Endothelial cell of umbilical vein (primary cell): ENCODE data around the gene FOXD2. TPM values are rescaled to one million over a fixed set of nuclear protein-coding genes. Genes with fewer than 3 reads are reported as not detected.

Experiments used
- BruUV-seq: library from RNA; stranded (reverse); fragments of 400-500 nt; replicated peaks from 2 replicates; lab custom pipeline; 2021; lab: Mats Ljungman, UMichigan
- CTCF ChIA-PET: fragments of 300-600, 350-600 bp; sonication (Branson Sonifier 250); formaldehyde crosslinking; loops from one replicate; lab custom pipeline; 2021; ENCODE audit warnings: antibody characterized with exemption, inconsistent platforms; lab: Charles Lee
- POLR2A ChIA-PET: fragments of 300-600, 350-600 bp; sonication (Branson Sonifier 250); formaldehyde crosslinking; loops from one replicate; lab custom pipeline; 2021; ENCODE audit warnings: antibody characterized with exemption, inconsistent platforms; lab: Charles Lee
- DNase-seq: peaks from one replicate; pipeline ENCODE4 v3.0.0-alpha.2; 2011; ENCODE audit warnings: low read depth, low spot score
- FAIRE-seq: peaks from 2 replicates; lab custom pipeline; 2011; peaks lifted over from hg19 to GRCh38; lab: Jason Lieb, UNC
- H2AFZ ChIP-seq: 2 replicates; pipeline ENCODE4 v1.6.0; 2012; ENCODE audit warnings: low read depth, low read length, control low read depth, inconsistent platforms
- H3K27ac ChIP-seq: 2 replicates; pipeline ENCODE4 v1.5.1; 2011; ENCODE audit warnings: low read depth, mild to moderate bottlenecking, control low read depth, low read length, moderate library complexity; ENCODE audit not compliant: insufficient read depth
- H3K27me3 ChIP-seq, 2 experiments: 2 replicates each; pipeline versions ENCODE4 v1.6.0 to v1.6.1; 2011; ENCODE audit warnings: low read length in 2 of 2, mixed read lengths in 1 of 2; ENCODE audit not compliant: control insufficient read depth in 2 of 2, insufficient read depth in 2 of 2
- H3K36me3 ChIP-seq, 2 experiments: 2 replicates in 1 of 2; 3 replicates in 1 of 2; pipeline ENCODE4 v1.5.1; 2011; ENCODE audit warnings: low read length in 2 of 2, mild to moderate bottlenecking in 1 of 2, moderate library complexity in 1 of 2; ENCODE audit not compliant: control insufficient read depth in 2 of 2, insufficient read depth in 2 of 2; ENCODE audit errors: extremely low read depth in 1 of 2
- H3K4me1 ChIP-seq: 3 replicates; pipeline ENCODE4 v1.5.1; 2011; ENCODE audit warnings: mild to moderate bottlenecking, low read length; ENCODE audit not compliant: control insufficient read depth, insufficient read depth; ENCODE audit errors: extremely low read depth
- H3K4me2 ChIP-seq: 2 replicates; pipeline ENCODE4 v1.6.1; 2011; ENCODE audit warnings: low read length, control low read depth, mixed read lengths; ENCODE audit not compliant: insufficient read depth
- H3K4me3 ChIP-seq, 3 experiments: fragments of 200-600 bp in 1 of 3; sonication (generic), shearing (Covaris generic) in 1 of 3; replicated peaks in 1 of 3; 2 replicates each; pipeline ENCODE4 v1.5.1; 2011 to 2016; ENCODE audit warnings: control low read depth in 3 of 3, low read length in 3 of 3, mild to moderate bottlenecking in 2 of 3, inconsistent platforms in 1 of 3, low read depth in 1 of 3, moderate library complexity in 1 of 3; ENCODE audit not compliant: insufficient read depth in 1 of 3
- H3K79me2 ChIP-seq: 2 replicates; pipeline ENCODE4 v1.6.0; 2012; ENCODE audit warnings: low read length, inconsistent platforms; ENCODE audit not compliant: control insufficient read depth, insufficient read depth
- H3K9ac ChIP-seq: replicated peaks from 2 replicates; pipeline ENCODE3; 2011; ENCODE audit warnings: low read length, control low read depth; ENCODE audit not compliant: insufficient read depth; ENCODE audit errors: extremely low read depth
- H3K9me1 ChIP-seq: replicated peaks from 3 replicates; pipeline ENCODE4 v1.6.0; 2011; ENCODE audit warnings: mild to moderate bottlenecking, low read length; ENCODE audit not compliant: control insufficient read depth, insufficient read depth; ENCODE audit errors: extremely low read depth
- H3K9me3 ChIP-seq: replicated peaks from 2 replicates; pipeline ENCODE4 v1.5.1; 2012; ENCODE audit warnings: low read length, inconsistent platforms; ENCODE audit not compliant: control insufficient read depth, insufficient read depth
- H4K20me1 ChIP-seq: replicated peaks from 2 replicates; pipeline ENCODE3; 2011; ENCODE audit warnings: mild to moderate bottlenecking, low read length; ENCODE audit not compliant: control insufficient read depth, insufficient read depth; ENCODE audit errors: extremely low read depth
- JUN ChIP-seq: IDR thresholded peaks from 2 replicates; pipeline ENCODE4 v1.6.1; 2011; ENCODE audit warnings: borderline replicate concordance, low read depth; ENCODE audit not compliant: insufficient read length, insufficient read depth
- POLR2A ChIP-seq: IDR thresholded peaks from 2 replicates; pipeline ENCODE4 v1.6.1; 2012; ENCODE audit warnings: low read depth, mild to moderate bottlenecking, control low read depth, low read length
- POLR2AphosphoS5 ChIP-seq: IDR thresholded peaks from 2 replicates; pipeline ENCODE4 v1.6.1; 2012; ENCODE audit warnings: low read depth, mild to moderate bottlenecking, control low read depth, low read length, moderate library complexity; ENCODE audit not compliant: insufficient read depth
- dilution Hi-C: fragments of 300-500 bp; cut with MboI; formaldehyde crosslinking; loops from one replicate; pipeline ENCODE4 v1.15.0; 2019; ENCODE audit warnings: low sequenced_read_pairs; ENCODE audit not compliant: extremely low pct_ligation_motif_present
- intact Hi-C: fragments of 100-400 bp; cut with micrococcal nuclease; formaldehyde crosslinking; loops from one replicate; pipeline ENCODE4 v1.10.0; 2022
- polyA plus RNA-seq, 4 experiments: library from polyadenylated mRNA; depleted of rRNA in 3 of 4; stranded (reverse) in 3 of 4; unstranded in 1 of 4; fragments of >200 nt; gene quantifications; 2 replicates each; pipeline versions ENCODE4 v1.2.1 to v1.2.3, GENCODE V29; 2011 to 2012; ENCODE audit warnings: missing spikeins in 1 of 4
- total RNA-seq: library from RNA; stranded (reverse); gene quantifications from 2 replicates; pipeline ENCODE4 v1.2.3, GENCODE V29; 2021
- TF ChIP-seq, protein P1 (sequence below): IDR thresholded peaks from 2 replicates; pipeline ENCODE4 v1.6.1; 2011; ENCODE audit not compliant: insufficient read depth, insufficient read length

Gene FOXD2
- total and polyA plus RNA-seq, 2 donors (not counting 3 experiments of a cell fraction or from before 2014, with no cell fraction given), result 0.01 to 0.09 TPM

- FAIRE-seq (no peak), DNase-seq (no peak)
- H2AFZ ChIP-seq, result no peak overlapping the region
- dilution Hi-C loops, result no loop called here
- H3K27me3 ChIP-seq, result peaks cover 6 to 13% of the 10 kb centered on the region in 2 experiments
- H3K27ac ChIP-seq, result no peak overlapping the region
- H3K9me1 ChIP-seq, result no peaks in the 10 kb centered on the region
- TF ChIP-seq POLR2AphosphoS5, result no peak
- ChIA-PET POLR2A (no interaction called here), CTCF (interaction anchor here (1.0 kb wide), 1 partner anchor 10 kb away, joined by 3 read pairs; no protein-coding TSS in a partner anchor)
- no peaks in the 10 kb centered on the region for H3K4me1 ChIP-seq
- no peaks in the 10 kb centered on the region for H3K9me3 ChIP-seq
- no peak overlapping the region for H3K4me2 ChIP-seq
- no peak overlapping the region for H3K9ac ChIP-seq
- no TSS peak for BruUV-seq
- H3K79me2 ChIP-seq, result no peaks in the 10 kb centered on the region
- H3K36me3 ChIP-seq, result no peaks in the 10 kb centered on the region
- intact Hi-C loops, result no loop called here
- H4K20me1 ChIP-seq, result no peaks in the 10 kb centered on the region
- no peak overlapping the region for H3K4me3 ChIP-seq
Observed at GRCh38 chr1:47399846-47400155, 38.0 kb upstream of the FOXD2 start.

- Histone ChIP-seq H3K9ac (no peak overlapping the region), H3K36me3 (no peaks in the 10 kb centered on the region), H3K79me2 (no peaks in the 10 kb centered on the region), H4K20me1 (no peaks in the 10 kb centered on the region), H3K4me3 (no peak overlapping the region), H3K27me3 (peaks cover 11 to 17% of the 10 kb centered on the region in 2 experiments), H3K4me2 (no peak overlapping the region), H3K9me1 (no peaks in the 10 kb centered on the region), H2AFZ (no peak overlapping the region), H3K4me1 (no peaks in the 10 kb centered on the region), H3K27ac (no peak overlapping the region), H3K9me3 (no peaks in the 10 kb centered on the region)
- FAIRE-seq (no peak), DNase-seq (no peak)
- intact Hi-C loops (no loop called here), dilution Hi-C loops (no loop called here)
- ChIA-PET CTCF (interaction anchor here (1.0 to 1.5 kb wide), 3 partner anchors 11 to 21 kb away, joined by 4 to 5 read pairs (median 4); no protein-coding TSS in a partner anchor), POLR2A (no interaction called here)
- no TSS peak for BruUV-seq
- TF ChIP-seq POLR2A (no peak), JUN (no peak)
- TF ChIP-seq, protein P1, sequence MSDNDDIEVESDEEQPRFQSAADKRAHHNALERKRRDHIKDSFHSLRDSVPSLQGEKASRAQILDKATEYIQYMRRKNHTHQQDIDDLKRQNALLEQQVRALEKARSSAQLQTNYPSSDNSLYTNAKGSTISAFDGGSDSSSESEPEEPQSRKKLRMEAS, result no peak
Observed at GRCh38 chr1:47401761-47402160, 36.1 kb upstream of the FOXD2 start.
